ENCODE data around the gene PAQR5.

DNA sequence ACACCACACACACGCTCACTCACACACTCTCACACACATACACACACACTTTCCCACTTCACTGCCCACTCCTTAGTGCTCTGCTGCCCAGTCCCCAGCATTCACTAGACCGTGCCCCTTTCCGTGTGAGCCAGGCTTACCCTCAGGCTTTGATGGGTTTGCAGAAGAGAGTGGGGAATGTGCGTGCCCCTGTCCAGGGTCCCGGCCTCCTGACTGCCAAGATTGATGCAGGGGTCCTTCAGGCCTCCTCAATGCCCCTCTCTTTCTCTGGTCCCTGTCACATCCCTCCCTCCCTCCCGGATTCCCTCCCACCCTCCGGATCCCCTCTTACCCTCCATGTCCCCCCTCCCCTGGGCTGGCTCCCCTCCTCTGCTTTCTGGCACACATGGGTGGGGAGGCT, 87.6 kb downstream of the PAQR5 start:
- TF ChIP-seq, protein P1, sequence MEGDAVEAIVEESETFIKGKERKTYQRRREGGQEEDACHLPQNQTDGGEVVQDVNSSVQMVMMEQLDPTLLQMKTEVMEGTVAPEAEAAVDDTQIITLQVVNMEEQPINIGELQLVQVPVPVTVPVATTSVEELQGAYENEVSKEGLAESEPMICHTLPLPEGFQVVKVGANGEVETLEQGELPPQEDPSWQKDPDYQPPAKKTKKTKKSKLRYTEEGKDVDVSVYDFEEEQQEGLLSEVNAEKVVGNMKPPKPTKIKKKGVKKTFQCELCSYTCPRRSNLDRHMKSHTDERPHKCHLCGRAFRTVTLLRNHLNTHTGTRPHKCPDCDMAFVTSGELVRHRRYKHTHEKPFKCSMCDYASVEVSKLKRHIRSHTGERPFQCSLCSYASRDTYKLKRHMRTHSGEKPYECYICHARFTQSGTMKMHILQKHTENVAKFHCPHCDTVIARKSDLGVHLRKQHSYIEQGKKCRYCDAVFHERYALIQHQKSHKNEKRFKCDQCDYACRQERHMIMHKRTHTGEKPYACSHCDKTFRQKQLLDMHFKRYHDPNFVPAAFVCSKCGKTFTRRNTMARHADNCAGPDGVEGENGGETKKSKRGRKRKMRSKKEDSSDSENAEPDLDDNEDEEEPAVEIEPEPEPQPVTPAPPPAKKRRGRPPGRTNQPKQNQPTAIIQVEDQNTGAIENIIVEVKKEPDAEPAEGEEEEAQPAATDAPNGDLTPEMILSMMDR (IDR thresholded peaks at IDR 0.05), result no peak
- TF ChIP-seq EP300 (IDR thresholded peaks at IDR 0.05) (no peak), POLR2A (IDR thresholded peaks at IDR 0.05) (no peak)

All from gastroesophageal sphincter (tissue), 3 donors.